HG02571 (cell line): ENCODE results near the gene SUOX.
"Not testable (repeated sequence)": the region's sequence is repeated elsewhere in the genome, so short reads cannot be mapped to it uniquely, and the experiment has no call there.

Experiments used
- ATAC-seq: cut with Tn5 transposase; IDR thresholded peaks from one replicate; pipeline ENCODE4 v1.9.1; 2021; ENCODE audit warnings: mild to moderate bottlenecking, moderate library complexity; ENCODE audit not compliant: unreplicated experiment

Gene SUOX

GRCh38 chr12:55996715-55997534 lies at the start of gene SUOX:
Gene SUOX (plus strand): TSS chr12:55997276. CDS start chr12:56002222, 4,946 bp downstream.
- peak; percentile 99 for ATAC-seq

GRCh38 chr12:55955344-55955743 lies 41.7 kb upstream of the SUOX start:
- ATAC-seq: no peak

GRCh38 chr12:55955800-55956508 lies 41.1 kb upstream of the SUOX start:
- ATAC-seq: no peak

- no peak for ATAC-seq
These were observed 39.8 kb upstream of the SUOX start for GRCh38 chr12:55957106-55957859.

- ATAC-seq: no peak
These were observed 33.3 kb upstream of the SUOX start for GRCh38 chr12:55963760-55964159.

- ATAC-seq: no peak
These were observed 31.8 kb upstream of the SUOX start for GRCh38 chr12:55965240-55965639.

- no peak for ATAC-seq
These were observed 31.1 kb upstream of the SUOX start, which contains the start of gene PMEL for GRCh38 chr12:55965941-55966407. Gene PMEL (minus strand): TSS chr12:55966042. CDS start chr12:55966011, 31 bp downstream.

- peak; percentile 93 for ATAC-seq
These were observed 30.4 kb upstream of the SUOX start, which contains the start of gene CDK2 for GRCh38 chr12:55966408-55967281. Gene CDK2 (plus strand): TSS chr12:55966830. CDS start chr12:55967009, 179 bp downstream.

- no peak for ATAC-seq
These were observed 27.7 kb upstream of the SUOX start for GRCh38 chr12:55969356-55969755.

- ATAC-seq: no peak
These were observed 26.3 kb upstream of the SUOX start for GRCh38 chr12:55970775-55971174.

- ATAC-seq: no peak
These were observed 25.0 kb upstream of the SUOX start for GRCh38 chr12:55972042-55972441.

GRCh38 chr12:55972456-55972855 lies 24.6 kb upstream of the SUOX start:
- ATAC-seq: no peak

- ATAC-seq: no peak
These were observed 24.0 kb upstream of the SUOX start for GRCh38 chr12:55972911-55973598.

- ATAC-seq: peak; percentile 87
These were observed 23.3 kb upstream of the SUOX start, which contains the start of gene RAB5B for GRCh38 chr12:55973599-55974307. Gene RAB5B (plus strand): TSS chr12:55974078. CDS start chr12:55986961, 12,883 bp downstream.

GRCh38 chr12:55974308-55974730 lies 22.8 kb upstream of the SUOX start:
- ATAC-seq: peak; percentile 24

GRCh38 chr12:55978393-55978792 lies 18.7 kb upstream of the SUOX start:
- ATAC-seq: no peak

GRCh38 chr12:55979069-55979468 lies 18.0 kb upstream of the SUOX start:
- ATAC-seq: no peak

- ATAC-seq: not testable (repeated sequence)
These were observed 15.2 kb upstream of the SUOX start for GRCh38 chr12:55981882-55982281.
